ENCODE data around the gene ARL16.

The ARL16 gene

DNA sequence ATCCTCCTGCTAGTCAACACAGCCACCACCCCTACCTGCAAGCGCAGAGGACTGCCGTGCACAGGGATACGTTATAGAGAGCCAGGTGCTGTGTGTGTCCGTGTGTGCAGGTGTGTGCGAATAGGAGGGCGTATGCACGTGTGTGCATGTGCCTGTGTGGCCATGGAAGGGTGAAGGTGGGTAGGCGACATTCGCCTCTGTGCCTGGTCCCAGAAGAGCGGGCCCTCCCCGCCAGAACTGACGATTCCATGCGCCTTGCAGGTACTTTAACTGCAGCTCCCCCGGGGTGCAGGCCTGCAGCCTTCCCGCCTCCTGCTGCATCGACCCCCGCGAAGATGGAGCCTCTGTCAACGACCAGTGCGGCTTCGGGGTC lies 36.0 kb downstream of the ARL16 start:
- no peak for DNase-seq (ENCODE audit: low read depth in 2 of 2, low spot score in 1 of 2)

DNA sequence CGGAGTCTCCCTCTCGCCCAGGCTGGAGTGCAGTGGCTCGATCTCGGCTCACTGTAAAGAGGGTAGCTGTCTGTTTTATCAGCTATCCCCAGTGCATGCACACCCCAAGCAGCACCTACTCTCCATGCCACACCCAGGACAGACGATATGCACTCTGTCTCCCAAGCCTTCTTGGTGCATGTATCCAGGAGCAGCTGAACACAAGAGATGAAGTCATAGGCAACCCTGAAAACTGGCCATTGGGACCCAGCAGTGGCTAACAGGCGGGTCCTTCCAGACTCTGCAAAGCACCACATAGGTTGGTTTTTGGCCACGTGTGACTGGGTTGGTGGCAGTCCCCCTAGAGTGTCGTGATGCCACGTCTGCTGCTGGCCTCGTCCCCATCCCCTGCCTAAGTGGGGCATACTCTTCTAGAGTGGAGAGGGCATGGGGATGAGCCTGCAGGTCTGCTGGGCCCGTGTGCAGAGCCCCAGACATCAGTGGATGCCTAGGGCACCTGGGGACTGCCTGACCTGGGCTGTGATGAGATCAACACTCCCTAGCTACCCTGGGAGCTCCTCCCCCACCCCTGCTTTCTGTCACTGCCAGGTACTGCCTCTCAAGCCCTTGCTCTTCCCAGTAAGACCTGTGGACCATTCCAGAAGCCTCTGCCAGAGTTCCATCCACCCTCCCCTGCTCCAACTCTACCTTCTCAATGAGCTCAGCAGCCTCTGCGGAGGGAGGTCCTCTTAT lies 36.6 kb downstream of the ARL16 start:
- DNase-seq (ENCODE audit: low read depth in 2 of 2, low spot score in 1 of 2), result no peak

DNA sequence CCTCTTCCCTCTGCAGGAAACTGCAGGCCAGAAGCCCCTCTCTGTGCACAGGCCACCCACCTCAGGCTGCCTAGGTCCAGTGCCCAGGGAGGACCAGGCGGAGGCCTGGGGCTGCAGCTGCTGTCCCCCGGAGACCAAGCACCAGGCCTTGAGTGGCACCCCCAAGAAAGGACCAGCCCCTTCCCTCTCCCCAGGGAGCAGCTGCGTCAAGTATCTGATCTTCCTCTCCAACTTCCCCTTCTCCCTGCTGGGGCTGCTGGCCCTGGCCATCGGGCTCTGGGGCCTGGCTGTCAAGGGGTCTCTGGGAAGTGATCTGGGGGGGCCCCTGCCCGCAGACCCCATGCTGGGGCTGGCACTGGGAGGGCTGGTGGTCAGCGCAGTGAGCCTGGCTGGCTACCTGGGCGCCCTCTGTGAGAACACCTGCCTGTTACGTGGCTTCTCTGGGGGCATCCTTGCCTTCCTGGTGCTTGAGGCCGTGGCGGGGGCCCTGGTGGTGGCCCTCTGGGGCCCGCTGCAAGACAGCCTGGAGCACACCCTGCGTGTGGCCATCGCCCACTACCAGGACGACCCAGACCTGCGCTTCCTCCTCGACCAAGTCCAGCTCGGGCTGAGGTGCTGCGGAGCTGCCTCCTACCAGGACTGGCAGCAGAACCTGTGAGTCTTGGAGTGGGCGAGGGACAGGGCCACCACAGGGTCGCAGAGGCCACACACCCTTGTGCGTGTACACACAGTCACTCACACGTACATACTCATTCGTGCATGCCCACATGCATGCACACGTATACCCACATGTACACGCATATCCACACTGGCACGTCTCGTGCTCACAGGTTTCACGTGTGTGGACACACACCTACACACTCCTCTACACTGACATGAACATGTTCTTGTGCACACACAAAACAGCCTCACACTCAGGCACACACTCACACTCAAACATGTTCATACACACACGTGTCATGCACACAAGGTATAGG lies 38.3 kb downstream of the ARL16 start:
- no peak for DNase-seq (ENCODE audit: low read depth in 2 of 2, low spot score in 1 of 2)

DNA sequence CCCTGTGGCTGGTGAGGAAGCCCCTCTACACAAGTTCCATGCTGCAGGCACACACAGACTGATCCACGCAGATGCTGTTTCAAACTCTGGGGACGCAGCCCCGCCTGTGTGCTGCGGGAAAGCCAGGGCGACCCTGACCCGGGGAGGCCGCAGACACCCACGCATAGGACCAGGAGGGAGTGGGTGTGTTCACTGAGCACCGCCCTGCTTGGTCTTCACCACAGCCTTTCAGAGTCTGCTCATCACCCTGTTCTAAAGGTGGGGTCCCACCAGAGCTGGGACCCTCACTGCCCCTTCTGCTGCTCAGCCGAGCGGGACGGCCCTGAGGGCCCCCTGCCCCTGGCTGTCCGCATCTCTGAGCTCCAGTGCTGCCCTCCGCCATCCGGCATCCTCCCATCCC lies 39.1 kb downstream of the ARL16 start:
- DNase-seq (ENCODE audit: low read depth in 2 of 2, low spot score in 1 of 2), result no peak

DNA sequence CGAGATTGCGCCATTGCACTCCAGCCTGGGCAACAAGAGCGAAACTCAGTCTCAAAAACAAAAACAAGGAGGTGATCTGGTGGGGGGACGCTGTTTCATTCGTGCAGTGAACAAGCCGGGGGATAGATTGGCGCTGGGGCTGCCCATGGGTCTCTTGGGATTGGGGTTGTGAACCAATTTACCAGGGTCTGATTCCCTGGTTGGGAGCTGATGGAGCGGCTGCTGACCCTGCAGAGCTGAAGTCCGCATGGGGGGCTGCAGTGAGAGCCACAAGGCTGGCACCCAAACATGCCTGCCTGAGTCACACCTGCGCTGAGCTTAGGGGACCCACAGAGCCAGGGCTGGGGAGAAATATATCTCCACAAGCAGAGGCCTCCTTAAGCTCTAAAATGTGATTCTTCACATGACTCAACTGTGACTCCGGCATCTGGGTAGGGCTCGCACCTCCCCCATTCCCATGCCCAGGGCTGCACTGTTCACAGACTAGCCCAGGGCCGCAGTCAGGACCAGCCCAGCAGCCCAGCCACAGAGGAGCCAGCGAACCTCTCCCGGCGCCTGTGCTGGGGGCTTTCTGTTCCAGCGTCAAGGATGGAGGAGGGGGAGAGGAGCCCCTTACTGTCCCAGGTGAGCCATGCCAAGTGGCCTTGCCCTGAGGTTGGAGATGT lies 41.6 kb downstream of the ARL16 start:
- DNase-seq (ENCODE audit: low read depth in 2 of 2, low spot score in 1 of 2), result no peak

DNA sequence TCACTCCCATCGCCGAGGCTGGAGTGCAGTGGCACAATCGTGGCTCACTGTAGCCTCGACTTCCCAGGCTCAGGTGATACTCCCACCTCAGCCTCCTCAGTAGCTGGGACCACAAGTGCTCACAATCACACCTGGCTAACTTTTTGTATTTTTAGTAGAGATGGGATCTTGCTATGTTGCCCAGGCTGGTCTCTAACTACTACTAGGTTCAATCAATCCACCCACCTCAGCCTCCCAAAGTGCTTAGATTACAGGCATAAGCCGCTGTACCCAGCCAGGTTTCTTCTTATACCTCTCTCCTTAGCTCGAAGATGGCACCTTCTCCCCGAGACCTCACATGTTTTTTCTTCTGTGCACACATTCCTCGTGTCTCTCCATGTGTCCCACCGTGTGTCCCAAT lies 43.6 kb downstream of the ARL16 start:
- DNase-seq (ENCODE audit: low read depth in 2 of 2, low spot score in 1 of 2), result no peak

DNA sequence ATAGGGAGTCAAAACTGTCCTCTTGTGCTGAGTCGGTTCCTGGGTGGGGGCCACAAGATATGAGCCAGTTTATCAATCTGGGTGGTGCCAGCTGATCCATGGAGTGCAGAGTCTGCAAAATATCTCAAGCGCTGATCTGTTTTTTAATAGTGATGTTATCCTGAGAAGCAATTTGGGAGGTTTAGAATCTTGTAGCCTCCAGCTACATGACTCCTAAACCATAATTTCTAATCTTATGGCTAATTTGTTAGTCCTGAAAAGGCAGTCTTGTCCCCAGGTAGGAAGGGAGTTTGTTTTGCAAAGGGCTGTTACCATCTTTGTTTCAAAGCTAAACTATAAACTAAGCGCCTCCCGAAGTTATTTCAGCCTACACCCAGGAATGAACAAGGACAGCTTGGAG lies 44.9 kb downstream of the ARL16 start:
- no peak for DNase-seq (ENCODE audit: low read depth in 2 of 2, low spot score in 1 of 2)

DNA sequence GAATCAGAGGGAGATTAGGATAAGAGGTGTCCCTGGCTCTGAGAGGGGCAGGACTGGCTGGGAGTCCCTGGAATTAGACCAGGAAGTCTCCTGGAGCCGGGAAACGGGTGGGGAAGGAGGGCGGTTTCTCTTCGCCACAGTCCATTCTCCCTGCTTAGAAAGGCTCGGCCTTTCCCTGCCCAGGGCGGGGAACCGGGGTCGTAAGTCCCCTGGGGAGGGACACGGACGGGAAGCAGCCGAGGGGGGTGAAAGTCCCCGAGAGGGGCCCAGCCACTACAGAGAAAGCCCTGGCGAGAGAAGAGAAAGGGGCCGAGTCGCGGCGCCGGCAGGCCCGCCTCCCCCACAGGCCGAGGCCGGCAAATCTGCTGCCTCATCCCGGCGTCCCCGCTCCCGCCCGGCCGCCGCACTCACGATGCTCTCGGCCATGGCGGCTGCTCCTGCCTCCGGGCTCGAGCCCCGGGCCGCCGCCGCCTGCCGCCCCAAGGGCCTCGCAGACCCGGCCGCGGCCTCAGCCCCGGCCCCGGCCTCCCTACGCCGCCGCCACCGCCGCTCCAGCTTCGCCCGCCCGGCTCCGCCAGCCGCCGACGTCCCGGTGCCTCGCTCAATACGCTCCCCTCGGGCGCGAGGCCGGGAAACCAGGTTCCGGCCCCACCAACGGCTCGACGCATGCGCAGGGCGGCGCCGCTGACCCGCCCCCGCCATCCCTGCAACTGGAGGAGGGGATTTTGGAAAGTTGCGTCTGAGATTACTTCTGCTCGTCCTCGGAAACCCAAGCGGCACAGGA lies 46.9 kb downstream of the ARL16 start, which contains the start of the genes NPLOC4 and TSPAN10:
Gene NPLOC4 (minus strand): TSS at position 608 of the 784 bp plus-strand sequence. CDS start 182 bp downstream, at position 426.
Gene TSPAN10 (plus strand): TSS at position 692 of the 784 bp plus-strand sequence. CDS start 5,217 bp downstream, outside the sequence.
- DNase-seq (ENCODE audit: low read depth in 2 of 2, low spot score in 1 of 2), result peak; percentile 65 to 68

DNA sequence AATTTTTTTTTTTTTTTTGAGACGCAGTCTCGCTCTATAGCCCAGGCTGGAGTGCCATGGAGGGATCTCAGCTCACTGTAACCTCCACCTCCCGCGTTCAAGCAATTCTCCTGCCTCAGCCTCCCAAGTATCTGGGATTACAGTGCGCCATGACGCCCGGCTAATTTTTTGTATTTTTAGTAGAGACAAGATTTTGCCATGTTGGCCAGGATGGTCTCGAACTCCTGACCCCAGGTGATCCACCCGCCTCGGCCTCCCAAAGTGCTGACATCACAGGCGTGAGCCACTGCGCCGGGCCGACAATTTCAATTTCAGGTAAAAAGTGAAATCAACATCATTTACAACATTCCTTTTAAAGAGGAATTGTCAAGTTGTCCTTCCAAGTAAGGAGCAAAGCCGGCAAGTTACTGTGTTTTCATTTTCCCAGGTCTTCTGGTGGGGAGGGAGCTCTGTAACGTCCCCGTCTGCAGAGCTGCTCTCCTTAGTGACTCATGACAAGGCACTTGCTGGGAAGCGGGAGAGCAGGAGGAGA lies 47.6 kb downstream of the ARL16 start:
- no peak for DNase-seq (ENCODE audit: low read depth in 2 of 2, low spot score in 1 of 2)

DNA sequence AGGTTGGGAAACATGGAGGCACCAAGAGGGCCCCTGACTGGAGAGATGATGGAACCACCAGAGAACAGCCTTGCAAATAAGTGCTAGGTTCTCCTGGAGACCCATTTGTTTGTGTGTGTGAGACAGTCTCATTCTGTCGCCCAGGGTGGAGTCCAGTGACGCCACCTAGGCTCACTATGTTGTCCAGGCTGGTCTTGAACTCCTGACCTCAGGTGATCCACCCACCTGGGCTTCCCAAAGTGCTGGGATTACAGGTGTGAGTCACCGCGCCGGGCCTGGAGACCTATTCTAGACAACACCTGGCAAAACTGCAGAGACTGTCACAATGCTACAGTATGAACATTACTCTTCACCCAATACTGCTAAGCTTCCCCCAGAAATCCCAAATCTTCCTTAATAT lies 48.2 kb downstream of the ARL16 start:
- no peak for DNase-seq (ENCODE audit: low read depth in 2 of 2, low spot score in 1 of 2)

DNA sequence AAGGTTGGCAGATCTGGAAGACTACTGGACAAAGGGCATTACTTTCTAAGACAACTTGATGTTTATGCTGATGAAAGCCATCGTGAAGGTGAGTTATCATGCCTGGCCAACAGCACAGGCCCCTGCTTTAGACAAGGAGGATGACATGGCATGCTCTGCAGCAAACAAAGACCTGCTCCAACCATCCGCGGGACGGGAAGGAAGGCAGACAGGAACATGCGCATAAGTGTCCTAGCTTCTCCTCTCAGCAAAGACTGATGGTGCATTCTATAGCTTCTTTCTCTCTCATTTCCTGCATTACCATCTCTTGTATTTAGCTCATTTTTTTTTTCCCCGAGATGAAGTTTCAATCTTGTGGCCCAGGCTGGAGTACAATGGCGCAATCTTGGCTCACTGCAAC lies 52.1 kb downstream of the ARL16 start:
- no peak for DNase-seq (ENCODE audit: low read depth in 2 of 2, low spot score in 1 of 2)
